ENCODE measurements around the gene REPS1. TPM values are rescaled to one million over a fixed set of nuclear protein-coding genes. Genes with fewer than 3 reads are reported as not detected.
A peak's percentile ranks its signal among the peaks of the same experiment; 100 is the strongest.

Gene REPS1
- polyA plus RNA-seq, 1 of the 3 experiments (the other 2 are of a cell fraction) = 26.2 TPM

GRCh38 chr6:138957903-138958302 lies 30.1 kb downstream of the REPS1 start:
- no peak for TF ChIP-seq MEF2A (IDR thresholded peaks at IDR 0.05; ENCODE audit: borderline replicate concordance, low read depth)
- no peak for TF ChIP-seq CHD2 (IDR thresholded peaks at IDR 0.05; ENCODE audit: low read length, partially characterized antibody)
- no peak overlapping the region for H3K4me2 ChIP-seq

GRCh38 chr6:138957484-138957883 lies 30.6 kb downstream of the REPS1 start:
- 56% methylated on average over 2 of the region's 2 CpGs for WGBS (ENCODE audit: low lambda C conversion rate)
- Histone ChIP-seq H4K20me1 (ENCODE audit: insufficient read depth) (peaks cover 6% of the 10 kb centered on the region; the same call in 1 of the 2 replicates), H3K9me2 (no peaks in the 10 kb centered on the region), H3K9me3 (no peaks in the 10 kb centered on the region), H3K27ac (ENCODE audit: low read depth in 2 of 2, low read length in 1 of 2) (peak overlapping the region in 1 of 2 experiments; percentile 27; a peak in 1 of 4 replicates), H3K27me3 (ENCODE audit: insufficient read depth) (no peaks in the 10 kb centered on the region), H3K79me2 (ENCODE audit: insufficient read depth) (peaks cover 84% of the 10 kb centered on the region), H3K4me1 (ENCODE audit: control insufficient read depth in 1 of 2, insufficient read depth in 2 of 2, low read depth in 1 of 2, low read length in 1 of 2) (peaks cover 0 to 15% of the 10 kb centered on the region in 2 experiments; a peak in 1 of 4 replicates), H3K4me3 (ENCODE audit: low read depth in 2 of 2, low read length in 1 of 2) (no peak overlapping the region), H3F3A (replicated peaks; ENCODE audit: insufficient read depth) (peaks cover 5% of the 10 kb centered on the region), H3K9ac (no peak overlapping the region), H3K4me2 (no peak overlapping the region), H2AFZ (ENCODE audit: low read depth) (no peak overlapping the region), H3K36me3 (replicated peaks in 1 of 2; ENCODE audit: control insufficient read depth in 1 of 2, insufficient read depth in 2 of 2, low read length in 1 of 2) (no peaks in the 10 kb centered on the region)
- no peak for DNase-seq
- ChIA-PET CTCF (no interaction called here), POLR2A (no interaction called here)
- no peak for TF ChIP-seq POLR2AphosphoS5 (IDR thresholded peaks at IDR 0.05; ENCODE audit: low read depth, low read length)

More at GRCh38 chr6:138957903-138958302, 30.1 kb downstream of the REPS1 start:
- no peaks in the 10 kb centered on the region for H3K9me2 ChIP-seq
- ChIA-PET POLR2A (no interaction called here), CTCF (no interaction called here)
- no peak for DNase-seq
- no peak overlapping the region for H3K9ac ChIP-seq
- H2AFZ ChIP-seq (ENCODE audit: low read depth) = no peak overlapping the region
- H4K20me1 ChIP-seq (ENCODE audit: insufficient read depth) = peaks cover 4% of the 10 kb centered on the region; the same call in 1 of the 2 replicates
- peaks cover 84% of the 10 kb centered on the region for H3K79me2 ChIP-seq (ENCODE audit: insufficient read depth)
- H3K4me3 ChIP-seq (ENCODE audit: low read depth in 2 of 2, low read length in 1 of 2) = no peak overlapping the region
- no peaks in the 10 kb centered on the region for H3K36me3 ChIP-seq (replicated peaks in 1 of 2; ENCODE audit: control insufficient read depth in 1 of 2, insufficient read depth in 2 of 2, low read length in 1 of 2)
- H3K27me3 ChIP-seq (ENCODE audit: insufficient read depth) = no peaks in the 10 kb centered on the region
- 75% methylated on average over 2 of the region's 2 CpGs for WGBS (ENCODE audit: low lambda C conversion rate)
- H3K4me1 ChIP-seq (ENCODE audit: control insufficient read depth in 1 of 2, insufficient read depth in 2 of 2, low read depth in 1 of 2, low read length in 1 of 2) = peaks cover 0 to 15% of the 10 kb centered on the region in 2 experiments; a peak in 1 of 4 replicates
- peaks cover 5% of the 10 kb centered on the region for H3F3A ChIP-seq (replicated peaks; ENCODE audit: insufficient read depth)
- H3K27ac ChIP-seq (ENCODE audit: low read depth in 2 of 2, low read length in 1 of 2) = no peak overlapping the region
- H3K9me3 ChIP-seq = no peaks in the 10 kb centered on the region

DNA sequence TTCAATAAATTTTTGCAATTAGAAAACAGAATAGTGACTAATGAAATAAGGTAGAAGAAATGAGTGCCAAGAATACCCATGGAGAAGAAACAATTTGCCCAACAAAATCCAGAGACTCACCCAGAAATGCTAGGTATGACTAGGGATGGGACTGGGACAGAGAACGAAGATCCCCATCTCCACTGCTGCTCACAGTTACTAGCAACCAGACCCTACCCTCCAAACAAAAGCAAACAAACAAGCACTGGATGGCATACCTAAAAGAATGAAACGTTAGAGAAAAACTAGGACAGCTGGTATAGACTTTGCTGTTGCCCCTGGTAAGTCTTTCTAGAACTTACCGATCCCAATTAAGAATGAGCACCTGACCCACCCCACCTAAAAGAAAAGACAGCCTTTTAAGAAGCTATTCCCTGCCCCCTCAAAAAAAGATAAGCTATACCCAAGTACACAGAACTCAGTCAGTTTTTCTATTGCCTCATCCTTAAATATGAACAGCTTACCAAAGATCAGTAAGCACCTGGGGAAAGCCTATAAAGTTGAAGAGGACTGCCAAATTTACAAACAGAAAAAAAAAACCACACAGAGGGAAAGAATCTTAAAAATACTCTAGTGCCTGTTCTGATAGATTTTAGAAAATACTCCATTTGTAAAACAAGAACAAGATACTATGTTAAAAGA lies 31.7 kb downstream of the REPS1 start:
- Histone ChIP-seq H3F3A (replicated peaks; ENCODE audit: insufficient read depth) (peaks cover 5% of the 10 kb centered on the region), H3K27me3 (ENCODE audit: insufficient read depth) (no peaks in the 10 kb centered on the region), H3K36me3 (replicated peaks in 1 of 2; ENCODE audit: control insufficient read depth in 1 of 2, insufficient read depth in 2 of 2, low read length in 1 of 2) (no peaks in the 10 kb centered on the region), H3K9me2 (no peaks in the 10 kb centered on the region), H2AFZ (ENCODE audit: low read depth) (no peak overlapping the region), H3K4me2 (no peak overlapping the region), H3K4me3 (ENCODE audit: low read depth in 2 of 2, low read length in 1 of 2) (no peak overlapping the region), H3K27ac (ENCODE audit: low read depth in 2 of 2, low read length in 1 of 2) (no peak overlapping the region), H4K20me1 (ENCODE audit: insufficient read depth) (peaks cover 6% of the 10 kb centered on the region; the same call in 1 of the 2 replicates), H3K79me2 (ENCODE audit: insufficient read depth) (peaks cover 85% of the 10 kb centered on the region), H3K9me3 (no peaks in the 10 kb centered on the region), H3K9ac (no peak overlapping the region), H3K4me1 (ENCODE audit: control insufficient read depth in 1 of 2, insufficient read depth in 2 of 2, low read depth in 1 of 2, low read length in 1 of 2) (peaks cover 0 to 15% of the 10 kb centered on the region in 2 experiments; a peak in 1 of 4 replicates)
- CTCF ChIA-PET = interaction anchor here (0.7 to 1.1 kb wide), 2 partner anchors 9 to 11 kb away, joined by 3 read pairs; no protein-coding TSS in a partner anchor
- WGBS (ENCODE audit: low lambda C conversion rate) = 89% methylated on average over 3 of the region's 3 CpGs
- POLR2A ChIA-PET = no interaction called here
- no peak for DNase-seq
- no peak for TF ChIP-seq GATA2 (CRISPR knock-in tag; IDR thresholded peaks at IDR 0.05)
- no peak for TF ChIP-seq RFX5 (IDR thresholded peaks at IDR 0.05; ENCODE audit: low read length)
- TF ChIP-seq RAD21 (IDR thresholded peaks at IDR 0.05; ENCODE audit: low read length) = no peak
- TF ChIP-seq, protein P1, sequence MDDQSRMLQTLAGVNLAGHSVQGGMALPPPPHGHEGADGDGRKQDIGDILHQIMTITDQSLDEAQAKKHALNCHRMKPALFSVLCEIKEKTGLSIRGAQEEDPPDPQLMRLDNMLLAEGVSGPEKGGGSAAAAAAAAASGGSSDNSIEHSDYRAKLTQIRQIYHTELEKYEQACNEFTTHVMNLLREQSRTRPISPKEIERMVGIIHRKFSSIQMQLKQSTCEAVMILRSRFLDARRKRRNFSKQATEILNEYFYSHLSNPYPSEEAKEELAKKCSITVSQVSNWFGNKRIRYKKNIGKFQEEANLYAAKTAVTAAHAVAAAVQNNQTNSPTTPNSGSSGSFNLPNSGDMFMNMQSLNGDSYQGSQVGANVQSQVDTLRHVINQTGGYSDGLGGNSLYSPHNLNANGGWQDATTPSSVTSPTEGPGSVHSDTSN (IDR thresholded peaks at IDR 0.05) = no peak
- no peak for TF ChIP-seq ELF1 (IDR thresholded peaks at IDR 0.05)
- no peak for TF ChIP-seq RXRA (IDR thresholded peaks at IDR 0.05; ENCODE audit: borderline replicate concordance, low read depth)
- no peak for TF ChIP-seq CHD2 (IDR thresholded peaks at IDR 0.05; ENCODE audit: low read length, partially characterized antibody)
- TF ChIP-seq REST (IDR thresholded peaks at IDR 0.05; ENCODE audit: low read depth, low read length) = no peak
- TF ChIP-seq FOXJ3 (CRISPR knock-in tag; IDR thresholded peaks at IDR 0.05) = no peak
- TF ChIP-seq SIN3A (IDR thresholded peaks at IDR 0.05; ENCODE audit: borderline replicate concordance, low read depth, low read length) = no peak
- TF ChIP-seq USF2 (IDR thresholded peaks at IDR 0.05; ENCODE audit: borderline replicate concordance, low read depth, low read length) = no peak
- no peak for TF ChIP-seq MEF2A (IDR thresholded peaks at IDR 0.05; ENCODE audit: borderline replicate concordance, low read depth)
- TF ChIP-seq USF1 (IDR thresholded peaks at IDR 0.05; ENCODE audit: borderline replicate concordance, low read depth) = no peak
